OCI-LY7 (cell line): Measurements from ENCODE around the gene RNF126.

Source experiments
- CTCF ChIP-seq: fragments of 200-600 bp; sonication (generic); conservative IDR thresholded peaks from 2 replicates; pipeline ENCODE4 v1.5.1; 2014; ENCODE audit warnings: mild to moderate bottlenecking, antibody characterized with exemption, low read length, moderate library complexity, mixed read lengths
- EZH2phosphoT487 ChIP-seq: fragments of 200-600 bp; sonication (generic); IDR thresholded peaks from 2 replicates; pipeline ENCODE4 v1.6.1; 2018; ENCODE audit warnings: low read depth, borderline replicate concordance, mild to moderate bottlenecking, mixed run types, antibody characterized with exemption, low read length, moderate library complexity, mixed read lengths

- TF ChIP-seq CTCF (no peak), EZH2phosphoT487 (no peak)
Measured at GRCh38 chr19:618674-619285, 44.2 kb downstream of the RNF126 start.
